ENCODE measurements around the gene CD3E.
"Not testable (repeated sequence)": the region's sequence is repeated elsewhere in the genome, so short reads cannot be mapped to it uniquely, and the experiment has no call there.

The CD3E gene

DNA sequence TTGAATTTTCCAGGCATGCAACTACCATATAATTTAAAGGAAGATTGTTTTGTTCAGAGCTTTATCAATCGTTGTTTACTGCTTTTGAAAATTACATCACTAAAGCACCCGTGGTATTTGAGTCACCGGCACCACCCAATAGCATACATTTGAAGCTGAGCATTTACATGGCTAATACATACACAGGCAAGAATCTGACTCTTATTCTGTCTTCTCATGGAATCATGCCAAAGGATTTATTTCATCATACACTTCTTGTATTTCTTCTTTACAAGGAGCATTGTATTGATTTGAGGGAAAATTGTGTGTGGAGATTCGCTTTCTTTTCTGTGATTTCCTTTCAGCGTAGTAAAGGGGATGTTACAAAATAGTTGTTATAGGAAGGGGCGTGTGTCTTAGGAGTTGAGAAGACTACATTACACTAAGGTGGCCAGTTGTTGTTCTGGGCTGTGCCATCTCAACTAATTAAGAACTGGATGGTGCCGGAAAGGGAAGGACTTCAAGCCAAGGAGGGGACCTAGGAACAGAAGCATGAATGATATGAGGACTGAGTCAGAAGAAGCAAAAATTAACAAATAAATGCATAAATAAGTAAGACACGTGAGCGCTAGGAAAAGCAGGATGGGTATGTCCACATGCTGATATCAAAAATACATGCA, 12.9 kb upstream of the CD3E start:
- no peak for FAIRE-seq

DNA sequence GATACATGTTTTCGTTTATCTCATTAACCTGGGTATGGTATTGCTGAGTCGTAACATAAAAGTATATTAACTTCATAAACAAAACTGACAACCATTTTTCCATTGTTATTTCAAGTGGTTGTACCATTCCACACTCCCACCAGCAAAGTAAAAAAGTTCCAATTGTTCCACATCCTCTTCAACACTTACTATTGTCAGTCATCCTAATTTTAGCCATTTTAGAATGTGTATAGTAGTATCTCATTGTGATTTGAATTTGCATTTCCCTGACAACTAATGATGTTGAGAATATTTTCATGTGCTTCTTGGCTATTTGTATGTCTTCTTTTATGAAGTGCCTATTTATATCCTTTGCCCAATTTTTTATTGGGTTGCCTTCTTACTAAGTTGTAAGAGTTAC, 10.5 kb upstream of the CD3E start:
- no peak for FAIRE-seq

DNA sequence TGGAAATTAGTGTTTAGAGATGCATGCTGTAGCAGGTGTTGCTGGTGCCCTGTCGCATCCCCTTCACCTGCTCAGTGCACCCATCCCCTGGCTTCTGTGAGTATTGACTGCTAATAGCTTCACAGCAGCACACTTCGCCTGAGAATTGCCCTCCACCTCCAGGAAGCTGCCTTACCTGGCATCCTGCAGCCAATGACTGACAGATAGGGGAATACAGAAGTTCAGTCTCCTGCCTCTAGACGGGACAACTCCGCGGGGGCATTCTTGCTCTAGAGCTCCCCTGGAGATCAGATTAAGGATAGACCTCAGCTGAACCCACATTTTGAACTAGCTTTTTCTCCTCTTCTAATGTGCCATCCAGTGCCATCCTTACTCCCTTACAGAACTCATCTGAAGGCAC, 9.3 kb upstream of the CD3E start:
- FAIRE-seq, result no peak

DNA sequence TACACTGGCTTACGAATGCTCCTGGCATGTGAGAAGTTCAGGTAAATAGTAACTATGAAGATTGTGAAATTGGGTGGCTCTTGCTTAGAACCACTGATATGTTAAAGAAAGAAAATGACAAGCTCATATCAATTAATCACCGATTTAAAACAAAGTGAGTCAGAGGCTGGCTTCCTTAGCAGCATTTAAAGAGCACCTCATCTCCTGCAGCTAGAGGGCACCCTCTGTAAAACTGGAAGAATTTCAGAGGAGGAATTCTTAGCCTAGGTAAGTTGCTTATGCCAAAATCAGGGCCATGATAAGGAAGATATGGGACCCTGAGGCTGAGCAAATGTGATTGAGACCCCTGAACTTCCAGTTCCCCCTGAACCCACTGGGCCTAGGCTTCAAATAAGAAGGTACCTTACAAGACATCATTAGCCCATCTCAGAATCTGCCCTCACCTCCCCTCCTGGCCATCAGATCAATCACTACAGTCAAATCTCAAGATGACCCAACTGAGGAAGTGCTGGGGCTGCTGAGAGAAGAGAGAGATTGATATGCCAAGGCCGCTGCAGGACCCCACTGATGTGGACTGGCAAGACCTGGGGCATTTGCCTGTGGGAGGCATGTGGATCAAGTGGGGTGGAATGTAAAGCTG, 8.6 kb upstream of the CD3E start:
- no peak for FAIRE-seq

DNA sequence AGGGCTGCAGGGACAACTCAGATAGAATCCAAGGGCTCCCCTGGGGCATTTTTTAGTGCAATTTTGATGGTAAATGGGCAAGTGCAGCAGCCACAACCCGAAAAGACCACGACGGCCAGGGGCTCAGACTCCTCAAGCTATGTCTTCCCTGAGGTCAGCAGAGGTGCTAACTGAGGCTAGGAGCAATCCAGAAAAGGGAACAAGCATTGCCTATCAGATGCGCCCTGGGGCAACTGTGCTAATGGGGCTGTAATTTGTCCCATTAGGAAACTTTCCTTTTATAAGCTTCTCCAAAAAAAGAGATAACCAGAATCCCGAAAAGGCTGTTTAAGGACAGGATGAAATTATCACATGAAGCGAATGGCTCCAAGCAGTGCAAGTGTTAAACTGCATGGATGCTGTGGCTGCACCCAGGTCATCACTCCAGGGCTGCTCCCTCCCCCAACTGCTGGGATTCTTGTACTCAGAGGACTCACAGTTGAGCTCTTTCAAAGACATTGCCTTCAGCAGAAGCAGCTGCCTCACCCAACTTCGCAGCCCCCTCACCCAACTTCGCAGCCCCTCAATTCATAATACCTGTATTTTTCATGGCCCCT, 2.8 kb upstream of the CD3E start:
- FAIRE-seq, result no peak

DNA sequence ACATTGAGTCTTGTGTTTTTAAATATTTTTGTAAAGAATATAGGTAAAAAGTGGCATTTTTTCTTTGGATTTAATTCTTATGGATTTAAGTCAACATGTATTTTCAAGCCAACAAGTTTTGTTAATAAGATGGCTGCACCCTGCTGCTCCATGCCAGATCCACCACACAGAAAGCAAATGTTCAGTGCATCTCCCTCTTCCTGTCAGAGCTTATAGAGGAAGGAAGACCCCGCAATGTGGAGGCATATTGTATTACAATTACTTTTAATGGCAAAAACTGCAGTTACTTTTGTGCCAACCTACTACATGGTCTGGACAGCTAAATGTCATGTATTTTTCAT, 333 bp upstream of the CD3E start:
- FAIRE-seq, result no peak

DNA sequence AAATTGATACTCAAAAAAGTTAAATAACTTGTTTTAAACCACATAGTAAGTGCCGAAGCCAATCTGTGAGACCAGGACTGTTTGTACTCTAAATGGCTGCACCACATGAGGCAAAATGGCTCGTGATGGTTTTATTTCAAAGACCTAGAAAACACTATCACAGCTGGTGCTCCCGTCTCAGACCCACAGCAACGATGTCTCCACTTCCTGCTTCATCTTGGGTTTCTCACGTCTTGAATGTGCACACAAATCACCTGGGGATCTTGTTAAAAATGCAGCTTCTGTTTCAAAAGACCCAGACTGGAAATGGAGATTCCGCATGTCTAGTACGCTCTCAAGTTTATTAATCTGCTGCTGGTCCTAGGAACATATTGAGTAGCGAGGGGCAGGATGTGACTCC, 1.2 kb downstream of the CD3E start:
- FAIRE-seq, result no peak

DNA sequence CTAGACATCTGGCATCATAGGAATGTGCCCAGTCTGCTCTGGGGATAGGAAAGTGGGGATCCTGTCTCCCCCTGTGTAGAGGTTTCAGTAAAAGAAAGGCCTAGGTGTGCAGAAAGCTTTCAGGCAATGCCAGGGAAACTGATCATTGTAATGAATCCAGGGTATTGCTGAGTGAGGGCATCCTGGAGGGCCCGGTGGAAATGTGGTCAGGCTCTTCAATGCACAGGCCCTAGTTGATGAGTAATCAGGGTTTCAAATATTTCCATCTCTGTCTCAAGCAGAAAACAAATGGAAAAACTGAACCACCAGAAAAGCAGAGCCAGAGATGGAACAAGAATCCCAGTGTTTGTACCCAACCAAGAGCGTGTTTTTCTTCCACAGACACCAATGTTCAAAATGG, 2.0 kb downstream of the CD3E start:
- no peak for FAIRE-seq

DNA sequence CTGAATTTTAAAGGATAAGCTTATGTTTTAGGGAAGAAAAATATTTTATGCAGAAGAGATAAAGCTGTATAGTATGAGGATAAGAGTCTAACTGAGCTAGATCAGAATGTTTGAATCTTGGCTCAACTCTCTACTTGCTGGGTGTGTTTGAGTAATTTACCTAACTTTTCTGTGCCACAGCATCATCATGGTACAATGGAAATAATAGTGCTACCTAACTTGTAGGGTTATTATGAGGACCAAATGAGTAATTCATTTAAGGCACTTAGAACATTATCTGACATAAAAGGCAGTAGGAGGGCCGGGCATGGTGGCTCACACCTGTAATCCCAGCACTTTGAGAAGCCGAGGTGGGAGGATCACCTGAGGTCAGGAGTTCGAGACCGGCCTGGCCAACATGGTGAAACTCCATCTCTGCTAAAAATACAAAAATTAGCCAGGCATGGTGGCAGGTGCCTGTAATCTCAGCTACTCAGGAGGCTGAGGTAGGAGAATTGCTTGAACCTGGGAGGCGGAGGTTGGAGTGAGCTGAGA, 4.5 kb downstream of the CD3E start:
- not testable (repeated sequence) for FAIRE-seq

DNA sequence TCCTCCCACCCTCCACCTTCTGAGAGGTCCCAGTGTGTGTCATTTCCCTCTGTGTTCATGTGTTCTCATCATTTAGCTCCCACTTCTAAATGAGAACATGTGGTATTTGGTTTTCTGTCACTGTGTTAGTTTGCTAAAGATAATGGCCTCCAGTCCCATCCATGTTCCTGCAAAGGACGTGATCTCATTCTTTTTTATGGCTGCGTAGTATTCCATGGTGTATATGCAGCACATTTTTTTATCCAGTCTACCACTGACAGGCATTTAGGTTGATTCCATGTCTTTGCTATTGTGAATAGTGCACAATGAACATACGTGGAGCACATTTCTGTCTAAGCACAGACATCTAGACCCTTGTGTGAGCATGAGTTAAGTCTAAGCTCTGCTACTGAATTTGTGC, 5.7 kb downstream of the CD3E start:
- no peak for FAIRE-seq

DNA sequence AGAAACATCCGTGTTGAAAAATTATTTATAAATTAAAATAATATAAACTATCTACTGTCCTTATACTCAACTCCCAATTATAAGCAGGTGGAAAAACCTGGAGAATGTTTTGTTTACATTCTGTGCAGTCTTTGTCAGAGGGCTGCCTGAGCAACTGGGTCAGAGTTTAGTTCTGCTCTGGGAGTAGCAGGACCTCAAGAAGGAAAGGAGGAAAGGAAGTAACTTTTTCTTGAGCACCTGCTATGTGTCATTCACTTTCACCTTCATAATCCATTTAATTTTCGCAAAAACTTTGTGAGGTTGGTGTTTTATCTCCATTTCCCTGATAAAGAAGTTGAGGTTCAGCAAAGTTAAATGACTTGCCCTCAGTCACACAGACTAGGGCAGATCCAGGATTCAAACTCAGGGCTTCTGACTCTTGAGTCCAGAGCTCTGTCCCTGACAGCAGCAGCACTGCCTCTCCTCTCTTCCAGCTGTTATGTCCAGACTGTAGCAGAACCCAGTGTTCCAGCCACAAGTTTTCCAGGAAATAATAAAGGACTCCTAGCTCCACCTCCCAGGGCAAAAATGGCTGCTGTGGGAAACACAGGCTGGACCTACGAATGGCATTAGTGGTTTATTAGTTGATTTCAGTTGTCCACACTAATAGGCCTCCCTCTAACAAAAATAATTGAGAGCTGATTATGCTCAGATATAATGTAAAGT, 6.4 kb downstream of the CD3E start:
- no peak for FAIRE-seq

DNA sequence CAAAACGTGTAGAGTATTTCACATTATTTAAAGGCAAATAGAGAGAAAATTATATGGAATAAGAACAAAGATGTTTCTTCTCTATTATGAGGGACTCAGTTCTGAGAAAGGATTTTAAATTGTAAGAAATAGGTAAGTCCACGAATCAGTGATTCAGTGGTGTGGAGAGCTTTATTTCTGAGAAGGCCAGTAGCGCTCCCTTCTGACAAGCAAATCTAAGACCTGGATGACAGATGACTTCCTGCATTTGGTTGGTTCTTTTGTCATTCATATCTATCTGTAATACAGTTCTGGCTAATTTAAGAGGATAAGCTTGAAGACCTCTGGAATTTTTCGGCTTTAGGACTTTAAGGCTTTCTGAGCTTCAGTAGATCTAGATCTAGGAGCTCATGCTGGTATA, 7.0 kb downstream of the CD3E start:
- no peak for FAIRE-seq

DNA sequence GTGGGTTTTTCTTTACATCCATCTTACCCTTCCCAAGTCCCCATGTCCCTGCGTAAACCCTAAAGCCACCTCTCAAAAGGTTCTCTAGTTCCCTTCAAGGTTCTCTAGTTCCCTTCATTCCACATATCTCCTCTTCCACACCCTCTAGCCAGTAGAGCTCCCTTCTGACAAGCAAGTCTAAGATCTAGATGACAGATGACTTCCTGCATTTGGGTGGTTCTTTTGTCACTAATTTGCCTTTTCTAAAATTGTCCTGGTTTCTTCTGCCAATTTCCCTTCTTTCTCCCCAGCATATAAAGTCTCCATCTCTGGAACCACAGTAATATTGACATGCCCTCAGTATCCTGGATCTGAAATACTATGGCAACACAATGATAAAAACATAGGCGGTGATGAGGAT, 7.8 kb downstream of the CD3E start:
- no peak for FAIRE-seq

DNA sequence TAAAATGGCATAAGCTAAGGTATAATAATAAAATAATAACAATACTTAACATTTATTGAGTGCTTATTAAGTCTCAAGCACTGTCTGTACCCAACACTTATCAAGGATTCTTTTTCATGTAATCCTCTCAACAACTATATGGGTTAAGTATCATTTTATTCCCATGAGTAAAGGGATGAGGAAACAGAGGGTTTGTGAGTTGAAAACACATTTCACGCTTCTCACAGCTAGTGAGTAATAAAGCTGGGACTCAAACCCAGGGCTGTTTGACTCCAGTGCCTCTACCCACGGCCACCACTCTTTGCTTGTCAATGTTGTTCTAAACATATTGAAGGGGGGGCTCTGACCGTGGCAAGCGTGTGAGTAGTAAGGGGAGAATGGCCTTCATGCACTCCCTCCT, 8.7 kb downstream of the CD3E start:
- FAIRE-seq, result no peak

DNA sequence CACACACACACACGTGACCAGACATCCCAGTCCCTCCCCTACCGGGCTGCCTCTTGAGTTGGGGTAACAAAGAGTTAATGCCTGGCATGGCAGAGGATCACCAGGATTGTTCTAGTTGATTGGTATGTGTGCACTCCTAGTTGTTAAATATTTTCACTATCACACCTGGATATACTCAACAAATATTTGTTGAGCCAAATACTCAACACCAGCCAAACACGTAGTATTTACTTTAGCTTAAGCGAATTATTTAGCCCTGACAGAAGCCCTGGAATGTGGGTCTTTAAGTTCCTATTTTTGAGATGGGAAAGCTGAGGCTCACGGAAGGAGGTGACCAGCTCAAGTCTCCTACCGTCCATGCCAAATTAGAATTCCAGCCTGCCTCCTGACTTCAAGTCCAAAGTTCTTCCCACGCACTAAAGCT, 10.5 kb downstream of the CD3E start:
- FAIRE-seq, result no peak

DNA sequence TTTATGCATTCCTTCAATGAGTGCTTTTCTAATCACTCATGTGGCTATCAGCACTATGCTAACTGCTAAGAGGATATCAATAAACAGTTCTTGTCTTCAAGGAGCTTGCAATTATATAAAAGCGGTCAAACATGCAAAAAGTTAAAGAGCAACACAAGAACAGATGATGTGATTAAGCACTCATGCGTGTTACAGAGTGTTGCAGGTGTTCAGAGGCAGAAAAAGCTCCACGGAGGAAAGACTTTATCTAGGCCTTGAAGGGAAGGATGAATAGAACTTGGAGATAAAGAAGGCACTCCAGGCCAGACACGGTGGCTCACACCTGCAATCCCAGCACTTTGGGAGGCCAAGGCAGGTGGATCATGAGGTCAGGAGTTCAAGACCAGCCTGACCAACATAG, 13.6 kb downstream of the CD3E start:
- FAIRE-seq, result no peak

DNA sequence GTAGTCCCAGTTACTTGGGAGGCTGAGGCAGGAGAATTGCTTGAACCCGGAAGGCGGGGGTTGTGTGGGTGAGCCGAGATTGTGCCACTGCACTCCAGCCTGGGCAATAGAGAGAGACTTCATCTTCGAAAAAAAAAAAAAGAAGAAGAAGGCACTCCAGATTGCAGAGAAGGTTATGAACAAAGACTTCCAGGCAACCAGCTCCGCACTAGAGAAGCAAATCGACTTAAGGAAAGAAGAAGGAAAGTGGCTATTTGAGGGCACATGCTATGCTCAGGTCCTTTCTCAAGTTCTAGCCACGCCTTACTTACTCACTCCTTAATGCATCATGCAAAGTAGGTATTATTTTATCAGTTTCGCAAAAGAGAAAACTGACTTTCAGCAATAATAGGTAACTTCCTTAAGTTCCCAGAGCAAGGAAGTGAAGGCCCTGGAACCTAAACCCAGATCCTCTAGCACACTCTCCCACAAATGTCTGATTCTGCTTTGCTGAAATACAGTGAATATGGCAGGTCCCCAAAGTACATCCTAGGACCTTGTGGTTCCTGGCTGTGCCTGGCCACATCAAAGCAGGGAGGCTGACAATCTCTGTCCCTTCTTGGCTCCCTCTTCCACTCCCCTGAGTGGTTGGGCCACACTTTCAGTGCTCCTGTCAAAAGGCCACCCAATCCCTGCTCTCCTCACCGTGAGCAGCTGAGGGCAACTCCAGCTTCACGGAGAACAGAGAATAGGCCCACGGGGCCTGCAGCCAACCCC, 14.2 kb downstream of the CD3E start:
- FAIRE-seq, result no peak

DNA sequence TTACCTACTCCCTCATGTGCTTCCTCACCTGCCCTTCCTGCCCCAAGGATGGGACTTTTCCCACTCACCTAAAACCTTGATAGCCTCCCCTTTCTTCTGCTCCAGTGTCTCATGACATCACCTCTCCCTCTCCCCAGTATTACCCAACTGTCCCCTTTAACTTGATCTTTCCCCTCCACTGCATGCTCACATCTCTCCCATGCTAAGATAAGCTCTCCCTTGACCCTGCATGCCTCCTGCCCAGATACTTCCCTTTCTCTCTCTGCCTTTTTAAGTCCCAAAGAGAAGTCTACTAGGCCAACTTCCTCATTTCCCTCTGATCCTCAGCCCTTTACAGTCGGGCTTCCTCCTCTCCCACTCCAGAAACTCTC, 14.8 kb downstream of the CD3E start:
- no peak for FAIRE-seq

DNA sequence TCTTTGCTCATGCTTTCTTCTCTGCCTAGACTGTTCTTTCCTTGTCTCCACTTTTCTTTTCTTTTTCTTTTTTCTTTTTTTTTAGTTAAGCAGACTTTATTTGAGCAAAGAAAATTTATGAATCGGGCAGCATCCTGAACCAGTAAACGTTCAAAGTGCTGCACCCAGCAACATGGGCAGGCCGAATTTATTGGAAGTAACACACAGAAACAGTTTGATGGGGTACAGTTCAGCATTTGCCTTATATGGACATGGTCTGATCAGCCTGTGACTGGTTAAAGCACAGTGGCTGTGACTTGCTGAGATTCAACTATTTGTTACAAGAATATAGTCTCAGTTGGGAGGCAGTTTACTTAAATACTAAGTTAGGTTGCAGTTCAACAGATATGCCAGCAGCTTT, 16.0 kb downstream of the CD3E start:
- FAIRE-seq, result no peak

DNA sequence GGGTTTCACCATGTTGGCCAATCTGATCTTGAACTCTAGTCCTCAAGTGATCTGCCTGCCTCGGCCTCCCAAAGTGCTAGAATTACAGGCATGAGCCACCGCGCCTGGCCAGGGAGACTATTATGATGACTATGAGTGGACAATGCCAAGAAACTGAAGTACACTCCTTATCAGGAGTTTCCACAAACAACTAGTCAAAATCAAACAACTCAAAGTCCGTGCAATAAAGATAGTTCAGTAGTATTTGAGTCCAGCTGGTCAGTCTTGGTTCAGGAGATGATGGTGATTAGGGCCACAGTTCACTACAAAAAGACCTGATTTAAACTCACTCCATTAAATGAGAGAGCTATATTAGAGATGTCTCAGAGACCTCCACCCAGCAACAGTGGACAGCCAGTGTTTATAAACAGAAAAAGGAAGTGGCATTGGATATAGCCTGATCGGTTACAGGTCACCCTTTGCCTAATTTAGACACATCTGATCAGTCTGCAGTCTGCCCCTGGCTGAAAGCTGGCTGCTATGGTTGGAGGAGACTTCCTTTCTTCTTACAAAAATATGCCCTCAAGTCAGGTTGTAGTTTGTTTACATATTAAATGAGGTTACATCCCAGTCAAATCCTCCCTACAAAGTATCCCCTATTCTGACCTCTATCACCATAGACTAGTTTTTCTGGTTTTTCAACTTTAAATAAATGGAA, 17.0 kb downstream of the CD3E start:
- FAIRE-seq, result no peak

DNA sequence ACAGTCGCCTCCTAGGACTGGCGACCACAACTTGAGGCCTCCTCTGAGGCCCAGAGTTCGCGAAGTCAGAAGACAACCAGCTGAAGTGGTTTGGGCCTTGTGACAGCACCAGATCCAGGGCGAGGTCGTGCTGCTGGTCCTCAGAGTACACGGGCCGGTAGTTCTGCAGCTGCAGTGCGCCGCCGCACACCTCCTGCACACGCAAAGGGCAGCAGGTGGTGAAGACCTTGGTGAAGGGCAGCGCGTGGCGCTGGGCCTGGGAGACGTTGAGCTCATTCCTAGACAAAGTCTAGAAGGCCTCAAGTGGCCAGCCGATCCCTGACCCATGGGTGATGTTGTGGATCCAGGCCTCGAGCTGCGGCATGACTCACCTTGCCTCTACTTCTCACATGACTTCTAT, 18.2 kb downstream of the CD3E start:
- FAIRE-seq, result no peak

DNA sequence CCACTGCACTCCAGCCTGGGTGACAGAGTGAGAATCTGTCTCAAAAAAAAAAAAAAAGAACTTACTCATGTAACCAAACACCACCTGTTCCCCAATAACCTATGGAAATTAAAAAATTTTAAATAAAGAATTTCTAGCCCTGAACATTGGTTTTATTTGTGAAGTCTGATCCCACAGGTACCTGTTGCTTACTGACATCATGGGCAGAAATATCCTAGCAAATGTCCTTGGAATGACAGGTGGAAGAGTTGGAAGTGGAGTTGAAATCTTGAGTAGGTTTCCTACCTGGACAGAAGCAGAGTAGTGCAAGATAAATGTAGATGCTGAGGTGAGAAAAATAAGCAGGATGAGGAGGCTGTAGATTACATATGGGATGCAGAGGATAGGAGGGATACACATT, 20.8 kb downstream of the CD3E start:
- no peak for FAIRE-seq

DNA sequence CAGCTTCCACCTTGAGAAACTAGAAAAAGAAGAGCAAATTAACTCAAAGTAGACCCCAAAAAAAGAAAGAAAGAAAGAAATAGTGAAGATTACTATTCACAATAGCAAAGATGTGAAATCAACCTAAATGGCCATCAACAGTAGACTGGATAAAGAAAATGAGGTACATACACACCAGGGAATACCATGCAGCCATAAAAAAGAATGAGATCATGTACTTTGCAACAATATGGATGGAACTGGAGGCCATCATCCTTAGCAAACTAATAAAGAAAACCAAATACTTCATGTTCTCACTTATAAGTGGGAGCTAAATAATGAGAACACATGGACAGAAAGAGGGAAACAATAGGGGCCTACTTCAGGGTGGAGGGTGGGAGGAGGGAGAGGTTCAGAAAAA, 24.2 kb downstream of the CD3E start:
- FAIRE-seq, result no peak
